NCI-H2227 (cell line): Measurements from ENCODE around the gene LRRC30.

Experiments
- DNase-seq: peaks from one replicate; lab custom pipeline; 2025; ENCODE audit not compliant: unreplicated experiment; lab: John Stamatoyannopoulos, UW

The LRRC30 gene

DNA sequence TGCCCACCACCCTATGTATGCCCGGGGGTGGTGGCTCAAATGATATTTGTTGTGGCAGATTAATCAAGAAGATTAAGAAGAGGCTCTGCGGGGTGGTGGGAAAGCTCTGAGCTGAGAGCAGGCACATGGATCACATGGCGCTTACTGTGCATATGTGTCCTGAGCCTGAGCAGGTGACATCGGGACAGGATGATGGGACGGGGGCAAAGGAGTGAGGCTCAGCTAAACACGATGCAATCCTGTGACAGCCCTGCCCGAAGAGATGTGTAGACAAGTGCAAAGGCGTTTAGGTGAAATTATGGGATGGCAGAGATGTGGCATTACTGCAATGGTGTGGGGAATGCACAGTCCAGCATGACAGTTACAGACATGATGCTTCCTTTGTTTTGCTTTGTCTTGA lies 6.0 kb downstream of the LRRC30 start:
- no peak for DNase-seq

DNA sequence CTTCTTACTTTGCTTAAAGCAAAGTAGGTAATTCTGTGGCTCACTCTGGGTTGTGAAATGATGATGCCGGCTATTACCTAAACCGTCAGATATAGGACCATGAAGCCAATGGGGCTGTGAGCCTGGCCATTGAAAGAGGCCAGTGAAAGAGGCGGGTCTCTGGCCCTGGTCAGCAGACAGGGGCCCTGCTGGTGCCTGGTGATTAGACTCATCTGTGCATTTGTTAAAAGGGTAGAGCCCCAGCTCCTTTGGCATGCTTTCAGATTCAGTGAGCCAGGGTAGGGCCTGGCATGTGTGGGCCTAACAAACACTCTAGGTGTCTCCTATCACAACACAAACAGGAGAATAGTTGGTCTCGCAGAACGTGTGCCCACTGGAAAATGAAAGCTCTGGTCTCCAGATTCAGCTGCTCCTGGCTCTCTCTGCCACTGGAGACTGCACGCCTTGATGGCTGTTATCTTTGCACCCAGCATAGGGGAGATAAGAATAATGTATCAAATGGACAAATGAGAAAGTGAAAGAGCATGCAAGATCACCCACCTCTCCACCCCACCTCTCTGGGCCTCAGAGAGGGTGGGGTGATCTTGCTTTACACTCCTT lies 6.9 kb downstream of the LRRC30 start:
- no peak for DNase-seq

DNA sequence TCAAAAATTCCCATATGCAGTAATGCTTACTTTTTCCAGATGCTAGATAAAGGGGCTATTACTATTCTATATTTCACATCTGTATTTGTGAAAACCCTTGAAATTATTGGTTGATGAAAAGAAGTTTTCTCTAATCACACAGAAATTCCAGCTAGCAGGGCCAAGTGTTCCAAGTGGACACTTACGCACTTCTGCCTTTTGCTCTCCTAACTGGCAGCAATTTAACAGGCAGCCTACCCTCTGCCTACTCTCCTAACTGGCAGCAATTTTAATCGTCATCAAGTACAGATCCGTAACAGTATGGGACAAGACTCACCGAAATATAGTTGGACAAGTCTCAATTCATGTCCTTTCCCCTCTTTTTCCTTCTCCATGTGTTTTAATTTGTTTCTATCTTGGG lies 12.0 kb downstream of the LRRC30 start:
- DNase-seq = no peak

DNA sequence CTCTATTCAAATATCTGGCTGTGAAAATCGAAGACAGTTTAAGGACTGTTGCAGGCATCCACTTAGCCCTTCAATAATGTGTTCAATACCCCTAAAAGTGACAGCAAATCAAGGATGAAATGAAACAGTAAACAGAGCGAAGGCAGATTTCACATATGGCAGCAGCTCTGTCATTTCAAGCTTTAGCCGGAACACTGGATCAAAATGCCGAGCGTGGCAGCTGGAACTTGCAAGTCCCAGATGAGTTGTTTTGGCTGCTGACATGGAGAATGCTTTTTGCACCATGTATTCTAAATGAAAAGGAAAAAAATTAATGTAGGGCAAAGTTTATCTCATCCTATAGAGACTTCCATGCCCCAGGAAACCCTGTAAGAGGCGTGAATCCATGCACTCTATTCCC lies 18.0 kb downstream of the LRRC30 start:
- no peak for DNase-seq

DNA sequence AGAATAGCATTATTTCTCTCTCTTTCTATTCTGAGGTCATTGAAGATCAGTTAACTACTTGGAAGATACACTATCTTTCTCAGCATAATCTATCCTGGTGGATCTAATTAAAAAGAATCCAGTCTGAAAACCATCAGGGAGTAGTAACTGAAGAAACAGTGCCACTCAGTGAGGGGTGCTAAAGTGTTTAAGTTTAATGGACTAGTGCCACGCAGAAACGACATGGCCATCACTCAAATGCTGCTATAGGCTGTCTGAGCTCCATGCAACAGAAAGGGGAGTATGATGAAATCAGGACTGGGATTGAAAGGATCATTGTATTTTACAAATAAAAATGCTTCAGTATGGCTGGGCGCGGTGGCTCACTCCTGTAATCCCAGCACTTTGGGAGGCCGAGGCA lies 23.3 kb downstream of the LRRC30 start:
- no peak for DNase-seq

DNA sequence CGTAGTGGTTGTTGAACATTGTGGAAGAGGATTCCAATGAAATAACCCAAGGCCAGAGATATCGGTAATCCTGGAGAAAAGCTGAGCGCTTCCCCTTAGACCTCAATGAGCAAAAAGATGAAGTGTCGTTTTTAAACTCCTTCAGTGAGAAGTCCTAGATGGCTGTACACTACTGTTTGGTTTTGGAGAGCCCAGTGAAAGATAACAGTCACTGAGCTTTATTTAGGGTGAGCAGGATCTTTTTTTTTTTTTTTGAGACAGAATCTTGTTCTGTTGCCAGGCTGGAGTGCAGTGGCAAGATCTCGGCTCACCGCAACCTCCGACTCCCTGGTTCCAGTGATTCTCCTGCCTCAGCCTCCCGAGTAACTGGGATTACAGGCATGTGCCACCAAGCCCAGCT lies 24.2 kb downstream of the LRRC30 start:
- no peak for DNase-seq

DNA sequence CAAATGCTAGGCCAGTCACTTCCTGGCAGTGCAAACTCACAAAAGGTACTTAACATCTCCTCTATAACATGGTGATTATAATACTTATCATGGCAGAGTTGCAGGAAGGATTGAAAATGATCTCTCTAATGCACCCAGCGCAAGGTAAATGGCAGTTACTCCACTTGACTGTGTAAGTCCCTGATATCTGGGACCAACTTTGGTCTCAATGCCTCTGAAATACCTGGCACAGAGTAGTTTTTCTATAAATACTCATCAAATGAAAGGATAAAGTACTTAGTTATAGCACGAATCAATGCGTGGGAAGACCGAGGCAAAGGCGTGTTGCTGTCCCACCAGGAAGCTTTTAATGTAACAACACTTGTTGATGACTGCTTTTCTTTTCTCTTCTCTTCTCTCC lies 24.8 kb downstream of the LRRC30 start:
- no peak for DNase-seq

DNA sequence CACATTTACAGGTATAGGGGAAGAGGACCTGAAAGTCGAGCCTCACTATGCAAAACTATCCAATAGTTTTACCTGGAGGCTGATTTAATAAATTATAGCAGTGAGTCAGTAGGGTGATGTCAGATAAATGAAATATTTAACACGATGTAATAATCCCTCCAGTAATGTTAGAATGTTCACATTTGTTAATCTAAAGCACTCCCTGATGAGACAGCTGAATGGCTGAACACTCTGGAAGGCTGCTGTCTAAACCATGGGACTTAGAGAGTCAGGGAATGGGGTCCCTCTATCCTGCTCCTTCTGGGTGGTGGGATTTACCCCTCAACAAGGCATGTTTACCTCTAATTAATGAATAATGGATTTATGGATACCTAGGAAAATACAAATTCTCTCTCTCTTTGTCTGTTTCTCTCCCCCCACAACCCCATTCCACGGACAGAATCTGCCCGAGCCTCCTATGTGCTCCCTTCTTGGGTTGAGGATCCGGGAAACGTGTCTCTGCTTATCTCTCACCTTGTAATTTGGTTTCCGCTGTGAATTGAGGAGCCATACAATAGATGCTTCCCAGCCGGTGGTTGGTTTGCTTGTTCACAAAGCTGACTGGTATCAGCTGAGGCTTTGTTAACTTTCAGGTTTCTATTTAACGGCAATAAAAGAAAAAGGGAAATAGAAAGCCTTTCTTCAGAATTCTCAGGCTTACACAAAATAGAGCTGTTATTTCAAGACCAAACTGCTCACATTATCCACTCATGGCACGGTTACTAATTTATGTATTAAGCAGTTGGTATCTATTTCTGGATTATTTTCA lies 25.9 kb downstream of the LRRC30 start:
- no peak for DNase-seq

DNA sequence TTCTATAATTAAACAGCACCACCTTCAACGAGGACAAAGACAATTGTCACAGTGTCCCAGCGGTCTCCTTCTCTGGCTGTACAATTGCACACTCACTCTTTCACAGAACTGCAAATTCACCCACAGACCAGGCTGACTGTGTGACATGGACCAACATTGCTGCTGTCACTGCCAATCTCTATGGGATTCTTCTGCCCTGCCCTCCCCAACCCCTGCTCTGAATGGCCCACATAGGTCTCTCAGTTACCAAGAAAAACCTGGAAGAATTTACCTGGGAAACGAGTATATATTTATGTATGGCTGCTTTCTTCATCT lies 26.5 kb downstream of the LRRC30 start:
- DNase-seq = no peak

DNA sequence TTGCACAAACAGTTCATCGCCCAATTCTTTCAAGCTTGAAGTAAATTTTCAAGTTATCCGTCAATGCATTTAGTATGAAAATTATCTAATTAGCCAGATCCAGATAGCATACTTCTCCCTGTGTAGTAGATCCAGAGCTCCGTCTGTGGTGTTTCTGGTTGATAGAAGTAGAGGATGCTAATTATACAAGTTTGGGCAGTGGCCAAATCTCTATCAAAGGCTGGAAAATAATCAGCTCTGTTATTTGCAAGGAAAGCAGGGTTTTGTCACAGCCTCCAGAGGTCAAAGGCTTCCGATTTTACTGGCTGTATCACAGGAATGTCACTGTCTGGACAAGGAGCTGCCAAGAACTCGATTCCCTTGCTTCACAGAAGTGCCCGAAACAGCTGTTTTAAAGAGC lies 28.6 kb downstream of the LRRC30 start:
- no peak for DNase-seq

DNA sequence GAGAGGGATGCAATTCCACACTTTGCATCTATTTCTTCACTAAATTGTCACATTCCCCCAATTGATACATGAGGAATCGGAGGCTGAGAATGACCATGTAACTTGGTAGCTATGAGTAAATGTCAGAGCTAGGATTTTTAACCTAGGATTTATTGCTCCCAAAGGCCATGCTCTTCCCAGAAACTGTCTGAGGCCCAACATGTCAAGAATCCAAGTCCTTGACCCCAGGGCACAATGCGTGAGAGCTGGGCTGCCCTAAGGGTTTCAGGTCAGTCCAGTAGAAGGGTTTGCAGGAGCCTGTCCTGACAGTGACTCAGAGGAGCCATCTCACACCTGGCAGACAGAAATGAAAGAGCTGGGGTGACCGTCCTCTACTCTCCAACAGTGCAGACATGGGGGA lies 30.3 kb downstream of the LRRC30 start:
- no peak for DNase-seq

DNA sequence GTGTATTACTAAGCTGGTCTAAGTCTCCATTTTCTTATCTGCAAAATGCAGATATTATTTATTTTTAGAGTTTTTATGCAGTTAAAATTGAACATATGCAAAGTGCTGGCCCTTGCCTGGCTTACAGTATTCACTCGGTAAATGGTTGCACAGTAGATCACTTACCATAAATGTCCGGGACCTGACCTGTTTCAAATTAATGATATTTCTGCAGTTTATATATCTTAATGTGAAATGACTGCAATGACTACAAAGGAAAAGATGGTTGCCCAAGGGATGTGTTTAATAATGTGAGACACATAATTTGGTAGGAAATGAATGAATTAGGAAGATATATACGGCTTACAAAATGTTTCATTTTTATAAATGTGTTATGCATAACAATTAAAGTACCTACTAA lies 37.1 kb downstream of the LRRC30 start:
- DNase-seq = no peak

DNA sequence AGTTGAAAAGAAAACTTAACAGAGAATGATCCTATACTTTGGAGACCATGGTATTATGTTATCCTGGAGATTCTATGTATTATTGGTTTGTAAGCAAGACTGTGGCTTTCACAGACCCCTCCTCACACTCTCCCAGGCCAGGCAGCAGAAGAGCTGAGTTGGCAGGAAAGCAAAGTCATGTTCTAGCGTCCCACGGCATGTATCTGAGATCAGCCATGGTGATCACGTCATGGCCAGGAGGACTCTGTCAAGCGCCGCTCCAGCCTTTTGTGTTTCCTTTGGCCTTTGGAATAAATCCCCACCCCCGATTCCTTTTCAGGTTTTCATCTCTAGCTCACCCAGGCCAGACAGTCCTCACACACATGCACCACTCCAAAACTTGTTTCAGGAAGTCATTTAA lies 39.1 kb downstream of the LRRC30 start:
- no peak for DNase-seq

DNA sequence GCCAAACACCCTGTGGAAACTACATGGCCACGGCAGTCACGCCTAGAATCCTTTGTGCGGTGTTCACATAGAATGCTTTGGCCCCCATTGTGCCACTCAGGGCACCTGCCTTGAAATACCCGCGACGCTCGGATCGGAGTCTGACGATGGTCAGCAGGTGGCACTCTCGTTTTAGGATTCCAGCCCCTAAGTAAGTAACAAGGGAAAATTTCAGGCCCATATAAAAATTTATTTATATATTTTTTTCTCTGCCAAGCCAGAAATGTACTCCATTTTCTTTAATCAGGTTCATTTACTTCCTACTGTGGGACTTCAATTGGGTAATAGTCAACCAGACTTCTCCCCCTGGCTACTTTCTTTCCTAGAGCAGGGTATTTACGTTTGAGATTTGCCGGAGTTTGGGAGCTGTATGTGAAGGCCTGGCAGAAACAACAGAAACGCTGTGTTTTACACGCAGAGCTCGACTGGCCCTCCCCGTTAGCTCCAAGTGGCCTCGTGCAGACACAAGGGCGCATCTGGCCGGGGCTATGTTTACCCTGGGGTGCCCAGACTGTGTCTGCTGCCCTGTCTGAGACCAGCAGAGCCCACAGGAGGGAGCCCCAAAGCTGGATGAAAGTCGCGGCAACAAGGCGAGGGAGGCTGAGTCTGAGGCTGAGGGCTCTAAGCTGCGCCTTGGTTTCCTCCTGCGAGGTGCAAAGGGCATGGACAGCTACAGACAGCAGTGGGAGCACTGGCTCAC lies 41.6 kb downstream of the LRRC30 start:
- no peak for DNase-seq

DNA sequence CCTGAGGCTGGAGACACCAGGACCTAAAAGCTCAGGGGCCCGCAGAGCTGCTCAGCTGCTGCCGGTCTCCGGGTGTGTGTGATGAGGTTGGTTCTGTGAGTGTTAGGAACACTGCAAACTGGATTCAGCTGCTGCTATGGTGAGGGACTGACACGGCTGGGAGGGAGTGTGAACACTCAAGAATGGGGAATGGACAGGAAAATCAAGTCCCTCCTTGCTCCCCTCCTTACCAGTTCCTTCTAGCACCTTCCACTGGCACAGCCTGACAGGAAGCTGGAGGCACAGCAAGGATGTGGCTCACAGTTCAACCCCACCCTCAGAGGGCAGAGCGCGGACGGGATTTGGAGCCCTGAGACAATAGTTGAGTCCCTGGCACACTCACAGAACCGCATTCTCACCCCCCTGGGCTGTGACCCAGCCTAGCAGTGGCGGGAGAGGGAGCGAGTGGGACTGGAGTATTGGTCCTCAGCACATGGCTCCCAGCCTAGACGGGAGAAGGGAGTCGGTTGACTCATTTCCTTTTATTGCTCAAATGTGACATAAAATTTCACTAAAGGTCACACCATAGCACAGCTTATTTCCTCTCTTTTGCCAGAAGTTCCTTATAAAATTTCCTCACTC lies 42.5 kb downstream of the LRRC30 start:
- DNase-seq = no peak

DNA sequence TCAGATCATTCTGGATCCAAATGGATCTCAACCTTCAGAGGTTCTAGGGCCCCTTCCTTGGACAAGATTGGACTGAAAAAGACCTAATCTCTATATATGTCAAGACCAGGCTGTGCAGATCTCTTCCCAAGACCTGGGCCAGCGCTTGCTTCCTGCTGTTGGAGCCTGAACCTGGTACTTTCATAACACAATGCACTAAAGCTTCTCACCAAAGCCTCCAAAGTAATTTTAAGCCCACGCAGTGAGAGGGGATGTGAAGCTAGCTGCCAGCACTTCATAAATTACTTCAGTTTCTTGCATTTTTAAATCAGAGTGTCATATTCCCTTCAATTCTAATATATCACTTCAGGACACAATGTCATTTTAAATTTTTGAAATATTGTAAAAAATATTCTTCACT lies 50.7 kb downstream of the LRRC30 start:
- no peak for DNase-seq
